Activated CD4-positive, alpha-beta T cell treated with anti-CD3 and anti-CD28 coated beads for 4 hours (primary cell): ENCODE measurements around the gene RNASEH2A.

Experiments used
- DNase-seq, 2 donors: peaks; one replicate each; pipeline ENCODE4 v3.0.0-alpha.2; 2020

The RNASEH2A gene

GRCh38 chr19:12783291-12783848, 23.0 kb upstream of the RNASEH2A start:
- DNase-seq, result no peak

DNA sequence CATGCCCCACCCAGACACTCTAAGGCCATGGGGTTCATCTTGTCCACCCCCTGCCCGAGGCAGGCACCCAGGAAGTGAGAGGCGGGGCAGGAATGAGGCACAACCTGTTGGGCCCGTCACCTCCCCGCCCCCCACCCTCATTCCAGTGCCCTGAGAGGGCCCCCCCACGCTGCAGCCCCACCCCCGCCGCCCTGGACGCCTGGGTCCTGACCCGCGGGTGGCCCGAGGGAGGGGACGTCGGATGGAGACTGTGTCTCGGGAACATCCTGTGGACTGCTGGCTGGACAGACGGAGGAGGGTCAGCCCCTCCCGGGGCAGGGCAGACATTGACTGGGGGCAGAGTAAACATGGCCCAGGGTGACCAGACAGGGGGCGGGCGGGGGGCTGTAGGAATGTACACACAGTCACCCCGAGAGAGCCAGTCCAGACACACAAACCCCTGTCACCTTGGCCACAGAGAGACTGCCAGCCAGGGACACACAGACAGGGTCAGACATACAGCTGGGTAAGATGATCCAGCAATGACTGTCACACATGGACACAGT, 22.5 kb upstream of the RNASEH2A start:
- no peak for DNase-seq

GRCh38 chr19:12784394-12784870, 22.0 kb upstream of the RNASEH2A start:
- no peak for DNase-seq

GRCh38 chr19:12784871-12785430, 21.4 kb upstream of the RNASEH2A start:
- no peak for DNase-seq

DNA sequence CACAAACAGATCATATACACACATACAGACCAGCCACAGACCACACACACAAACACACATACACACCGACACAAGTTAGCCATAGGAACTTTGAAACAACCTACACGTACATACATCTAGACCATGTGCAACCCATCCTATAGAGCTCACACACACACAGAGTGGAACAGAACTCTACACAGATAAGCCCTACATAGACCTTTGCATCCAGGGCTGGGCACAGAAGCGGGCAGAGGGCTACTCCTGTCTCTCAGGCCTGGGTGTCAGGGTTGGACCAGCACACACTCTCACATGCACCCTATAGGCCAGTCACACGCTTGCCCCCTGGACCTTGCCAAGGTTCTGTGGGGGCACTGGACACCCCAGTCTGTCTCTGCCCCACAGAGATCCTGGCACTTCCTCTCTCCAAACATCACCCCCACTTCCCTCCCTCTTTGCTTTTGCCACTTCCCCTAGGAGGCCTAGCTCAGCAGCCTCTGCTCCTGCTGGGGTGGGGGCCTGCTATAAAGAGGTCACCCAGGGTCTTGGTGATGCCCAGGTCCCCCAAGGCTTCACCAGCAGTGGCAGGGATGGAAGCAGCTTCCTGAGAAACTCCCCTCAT, 20.9 kb upstream of the RNASEH2A start:
- DNase-seq, result no peak

- no peak for DNase-seq
Measured at GRCh38 chr19:12786141-12786870, 20.1 kb upstream of the RNASEH2A start.

DNA sequence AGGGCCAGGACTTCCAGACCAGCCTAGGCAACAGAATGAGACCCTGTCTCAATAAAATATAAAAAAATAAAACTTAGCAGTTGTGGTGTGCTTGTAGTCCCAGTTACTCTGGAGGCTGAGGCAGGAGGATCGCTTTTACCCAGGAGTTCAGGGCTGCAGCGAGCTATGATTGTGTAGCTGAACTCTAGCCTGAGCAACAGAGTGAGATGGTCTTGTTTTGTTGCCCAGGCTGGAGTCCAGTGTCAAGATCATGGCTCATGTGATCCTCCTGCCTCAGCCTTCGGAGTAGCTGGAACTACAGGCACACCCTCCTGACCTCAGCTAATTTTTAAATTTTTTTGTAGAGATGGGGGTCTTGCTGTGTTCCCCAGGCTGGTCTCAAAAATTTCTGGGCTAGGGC, 19.4 kb upstream of the RNASEH2A start:
- no peak for DNase-seq

GRCh38 chr19:12787458-12787857, 18.9 kb upstream of the RNASEH2A start:
- no peak for DNase-seq

GRCh38 chr19:12788042-12788681, 18.2 kb upstream of the RNASEH2A start:
- no peak for DNase-seq

DNA sequence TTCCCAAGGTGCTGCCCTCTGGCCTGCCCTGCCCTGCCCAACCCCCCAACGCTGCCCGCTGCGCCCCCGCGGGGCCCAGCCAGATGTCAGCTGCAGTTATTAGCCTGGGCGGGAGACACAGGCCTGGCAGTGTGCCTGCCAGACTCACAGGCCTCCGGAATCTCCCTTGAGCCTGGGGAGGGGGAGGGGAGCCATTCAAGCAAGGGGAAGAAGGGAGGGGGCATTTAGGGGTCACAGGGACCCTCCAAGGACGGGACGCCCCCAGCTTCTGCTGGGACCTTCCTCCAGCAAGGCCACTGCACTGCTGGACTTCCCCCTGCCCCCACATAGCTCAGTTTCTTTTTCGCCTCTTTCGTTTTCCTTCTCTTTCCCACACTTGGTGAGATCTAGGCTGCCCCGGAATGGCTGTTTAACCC, 17.7 kb upstream of the RNASEH2A start:
- DNase-seq, result peak in 1 of 2 donors; percentile 39

DNA sequence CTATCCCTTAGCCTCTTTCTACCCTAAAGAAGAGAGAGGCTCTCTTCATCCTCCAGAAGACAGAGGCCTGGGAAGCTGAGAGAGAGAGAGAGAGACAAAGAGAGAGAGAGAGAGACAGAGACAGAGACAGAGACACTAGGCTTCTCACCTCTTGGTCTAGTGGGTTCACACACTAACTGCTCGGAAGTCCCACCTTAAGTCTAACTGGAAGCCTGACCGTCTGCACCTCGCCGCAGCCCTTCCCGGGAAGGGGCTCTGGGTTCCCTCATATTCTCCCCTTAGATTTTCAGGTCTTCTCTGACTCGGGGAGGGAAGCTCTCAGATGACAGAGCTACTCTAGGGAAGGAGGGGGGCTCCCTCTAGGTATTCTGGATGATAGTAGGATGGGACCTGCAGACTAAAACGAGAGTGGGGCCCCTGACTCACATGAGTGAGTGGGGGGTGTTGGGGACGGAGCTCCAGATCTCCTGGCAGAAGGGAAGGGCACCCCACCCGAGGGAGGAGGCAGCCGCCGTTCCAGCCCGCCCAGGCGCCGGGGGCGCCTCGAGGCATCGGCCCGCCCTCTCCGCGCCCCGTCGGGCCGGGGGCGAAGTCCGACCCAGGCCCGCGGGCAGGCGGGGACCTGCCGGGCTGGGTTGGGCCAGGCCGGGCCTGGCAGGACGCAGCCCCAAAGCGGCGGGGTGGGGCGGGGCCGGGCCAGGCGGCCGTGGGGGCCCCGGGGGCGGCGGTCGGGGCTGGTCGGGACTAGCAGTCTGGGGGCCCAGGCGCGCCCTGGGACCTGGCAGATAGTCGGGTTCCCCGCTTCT, 17.1 kb upstream of the RNASEH2A start:
- no peak for DNase-seq

- DNase-seq, result peak; percentile 78 to 88
Measured at GRCh38 chr19:12789904-12790619, 16.3 kb upstream of the RNASEH2A start.

DNA sequence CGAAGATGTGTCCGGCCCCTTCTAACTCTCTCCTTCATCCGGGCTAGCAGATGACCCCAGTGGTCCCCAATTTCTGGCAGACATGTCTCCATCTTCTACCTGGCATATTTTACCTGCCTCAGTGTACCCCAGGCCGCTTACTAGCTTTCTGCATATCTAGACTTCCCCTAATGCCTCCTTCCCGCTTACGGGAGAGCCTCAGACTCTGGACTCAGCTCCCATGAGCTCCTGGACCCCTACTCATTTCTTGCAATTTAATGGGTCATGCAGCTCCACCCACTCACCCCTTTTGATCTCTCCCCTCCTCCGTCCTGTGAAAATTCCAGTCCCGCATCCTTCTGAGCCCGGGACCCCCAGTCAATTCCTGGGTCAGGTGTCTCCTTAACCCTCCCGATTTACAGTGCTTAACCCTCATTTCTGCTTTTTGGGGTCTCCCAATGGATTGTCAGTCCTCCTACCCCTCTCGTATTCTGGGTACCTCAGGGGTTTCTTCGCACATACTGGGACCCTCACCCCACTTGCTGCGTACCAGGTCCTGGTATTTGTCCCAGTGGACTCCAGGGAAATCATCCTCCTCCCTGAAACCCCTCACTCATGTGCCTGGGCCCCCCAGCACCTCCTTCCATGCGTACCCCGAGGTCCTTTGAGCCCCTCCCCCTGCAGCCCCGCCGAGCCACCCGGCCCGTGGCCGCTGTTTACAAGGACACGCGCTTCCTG, 15.6 kb upstream of the RNASEH2A start:
- no peak for DNase-seq

- peak; percentile 98 for DNase-seq
Measured at GRCh38 chr19:12791345-12792050, 14.9 kb upstream of the RNASEH2A start, which contains the start of gene JUNB. Gene JUNB (plus strand): TSS chr19:12791486. CDS start chr19:12791772, 286 bp downstream.

DNA sequence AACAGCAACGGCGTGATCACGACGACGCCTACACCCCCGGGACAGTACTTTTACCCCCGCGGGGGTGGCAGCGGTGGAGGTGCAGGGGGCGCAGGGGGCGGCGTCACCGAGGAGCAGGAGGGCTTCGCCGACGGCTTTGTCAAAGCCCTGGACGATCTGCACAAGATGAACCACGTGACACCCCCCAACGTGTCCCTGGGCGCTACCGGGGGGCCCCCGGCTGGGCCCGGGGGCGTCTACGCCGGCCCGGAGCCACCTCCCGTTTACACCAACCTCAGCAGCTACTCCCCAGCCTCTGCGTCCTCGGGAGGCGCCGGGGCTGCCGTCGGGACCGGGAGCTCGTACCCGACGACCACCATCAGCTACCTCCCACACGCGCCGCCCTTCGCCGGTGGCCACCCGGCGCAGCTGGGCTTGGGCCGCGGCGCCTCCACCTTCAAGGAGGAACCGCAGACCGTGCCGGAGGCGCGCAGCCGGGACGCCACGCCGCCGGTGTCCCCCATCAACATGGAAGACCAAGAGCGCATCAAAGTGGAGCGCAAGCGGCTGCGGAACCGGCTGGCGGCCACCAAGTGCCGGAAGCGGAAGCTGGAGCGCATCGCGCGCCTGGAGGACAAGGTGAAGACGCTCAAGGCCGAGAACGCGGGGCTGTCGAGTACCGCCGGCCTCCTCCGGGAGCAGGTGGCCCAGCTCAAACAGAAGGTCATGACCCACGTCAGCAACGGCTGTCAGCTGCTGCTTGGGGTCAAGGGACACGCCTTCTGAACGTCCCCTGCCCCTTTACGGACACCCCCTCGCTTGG, 14.1 kb upstream of the RNASEH2A start:
- peak; percentile 69 to 80 for DNase-seq

DNA sequence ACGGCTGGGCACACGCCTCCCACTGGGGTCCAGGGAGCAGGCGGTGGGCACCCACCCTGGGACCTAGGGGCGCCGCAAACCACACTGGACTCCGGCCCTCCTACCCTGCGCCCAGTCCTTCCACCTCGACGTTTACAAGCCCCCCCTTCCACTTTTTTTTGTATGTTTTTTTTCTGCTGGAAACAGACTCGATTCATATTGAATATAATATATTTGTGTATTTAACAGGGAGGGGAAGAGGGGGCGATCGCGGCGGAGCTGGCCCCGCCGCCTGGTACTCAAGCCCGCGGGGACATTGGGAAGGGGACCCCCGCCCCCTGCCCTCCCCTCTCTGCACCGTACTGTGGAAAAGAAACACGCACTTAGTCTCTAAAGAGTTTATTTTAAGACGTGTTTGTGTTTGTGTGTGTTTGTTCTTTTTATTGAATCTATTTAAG, 13.5 kb upstream of the RNASEH2A start:
- DNase-seq, result no peak

DNA sequence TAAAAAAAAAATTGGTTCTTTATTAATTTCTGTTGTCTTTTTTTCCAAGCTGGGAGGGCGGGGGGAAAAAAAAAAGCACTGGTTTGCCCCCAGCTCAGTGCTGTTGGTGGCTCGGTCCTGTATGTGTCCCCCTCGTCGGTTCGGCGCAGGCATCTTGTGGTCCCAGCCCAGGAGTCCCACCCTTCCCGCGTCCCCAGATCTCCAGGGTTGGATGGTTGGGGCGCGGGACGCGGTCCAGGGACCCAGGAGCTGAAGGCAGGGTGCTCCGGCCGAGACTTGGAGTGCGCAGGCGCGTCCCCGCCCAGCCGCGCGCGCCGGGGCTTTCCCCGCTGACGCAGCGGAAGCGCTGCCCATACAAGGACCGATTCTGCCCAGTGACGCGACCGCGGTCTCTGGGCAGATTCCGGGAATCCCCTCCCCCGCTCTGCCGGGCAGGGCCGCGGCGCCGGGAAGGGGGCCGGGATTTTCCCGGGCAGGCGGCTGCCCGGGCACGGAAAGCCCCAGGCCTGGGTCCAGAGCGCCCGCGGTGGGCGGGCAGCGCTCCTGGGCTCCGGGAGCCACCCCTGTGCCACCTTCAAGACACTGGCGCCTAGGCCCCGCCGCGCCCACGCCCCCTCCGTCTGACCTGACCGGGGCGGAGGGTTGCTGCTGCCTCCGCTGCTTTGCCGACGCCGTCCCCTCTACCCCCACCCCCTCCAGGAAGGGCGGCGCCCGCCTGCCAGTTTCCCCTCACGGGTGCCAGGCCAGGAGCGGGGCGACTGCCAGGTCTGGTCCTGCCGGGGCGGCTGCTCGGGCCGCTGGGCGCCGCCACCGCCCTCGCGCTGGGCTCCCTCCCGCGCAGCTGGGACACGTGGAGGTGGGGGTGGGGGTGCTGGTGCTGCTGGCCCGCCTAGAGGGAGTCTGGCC, 12.8 kb upstream of the RNASEH2A start:
- DNase-seq, result peak; percentile 93 to 97
